ENCODE measurements around the gene PCGF2. TPM values are rescaled to one million over a fixed set of nuclear protein-coding genes. Genes with fewer than 3 reads are reported as not detected.

Gene PCGF2
- total RNA-seq, 6 donors from 2014 or later, result 14.6 to 51.7 (median 31.9) TPM

- Histone ChIP-seq H3K4me1 (peaks cover 12 to 41% (median 24%) of the 10 kb centered on the region in 4 donors), H3K9me3 (no peaks in the 10 kb centered on the region), H3K27me3 (no peaks in the 10 kb centered on the region), H3K4me3 (no peak overlapping the region), H3K27ac (peak overlapping the region in 1 of 4 donors; percentile 2), H3K36me3 (peaks cover 6 to 63% (median 44%) of the 10 kb centered on the region in 4 donors)
- peak; percentile 40 to 45 for ATAC-seq (ENCODE audit: low FRiP score in 2 of 2)
- DNase-seq, result no peak
- TF ChIP-seq EP300 (IDR thresholded peaks at IDR 0.05) (no peak), POLR2AphosphoS5 (IDR thresholded peaks at IDR 0.05) (no peak), POLR2A (IDR thresholded peaks at IDR 0.05) (no peak)
- TF ChIP-seq, protein P1, sequence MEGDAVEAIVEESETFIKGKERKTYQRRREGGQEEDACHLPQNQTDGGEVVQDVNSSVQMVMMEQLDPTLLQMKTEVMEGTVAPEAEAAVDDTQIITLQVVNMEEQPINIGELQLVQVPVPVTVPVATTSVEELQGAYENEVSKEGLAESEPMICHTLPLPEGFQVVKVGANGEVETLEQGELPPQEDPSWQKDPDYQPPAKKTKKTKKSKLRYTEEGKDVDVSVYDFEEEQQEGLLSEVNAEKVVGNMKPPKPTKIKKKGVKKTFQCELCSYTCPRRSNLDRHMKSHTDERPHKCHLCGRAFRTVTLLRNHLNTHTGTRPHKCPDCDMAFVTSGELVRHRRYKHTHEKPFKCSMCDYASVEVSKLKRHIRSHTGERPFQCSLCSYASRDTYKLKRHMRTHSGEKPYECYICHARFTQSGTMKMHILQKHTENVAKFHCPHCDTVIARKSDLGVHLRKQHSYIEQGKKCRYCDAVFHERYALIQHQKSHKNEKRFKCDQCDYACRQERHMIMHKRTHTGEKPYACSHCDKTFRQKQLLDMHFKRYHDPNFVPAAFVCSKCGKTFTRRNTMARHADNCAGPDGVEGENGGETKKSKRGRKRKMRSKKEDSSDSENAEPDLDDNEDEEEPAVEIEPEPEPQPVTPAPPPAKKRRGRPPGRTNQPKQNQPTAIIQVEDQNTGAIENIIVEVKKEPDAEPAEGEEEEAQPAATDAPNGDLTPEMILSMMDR (IDR thresholded peaks at IDR 0.05), result no peak
- 55 to 61% methylated on average over 4 to 15 of the region's 16 CpGs for WGBS, 2 donors
Measured at GRCh38 chr17:38724337-38724988, 23.7 kb downstream of the PCGF2 start.

- TF ChIP-seq POLR2A (IDR thresholded peaks at IDR 0.05), result no peak
- TF ChIP-seq, protein P1 (IDR thresholded peaks at IDR 0.05), result no peak
- no peak for TF ChIP-seq POLR2AphosphoS5 (IDR thresholded peaks at IDR 0.05)
- no peak for TF ChIP-seq EP300 (IDR thresholded peaks at IDR 0.05)
Measured at GRCh38 chr17:38721802-38722201, 26.3 kb downstream of the PCGF2 start.

GRCh38 chr17:38720941-38721340 is 27.2 kb downstream of the PCGF2 start:
- ATAC-seq (ENCODE audit: low FRiP score in 2 of 2), result no peak
- Histone ChIP-seq H3K27me3 (no peaks in the 10 kb centered on the region), H3K4me1 (peaks cover 4 to 24% (median 12%) of the 10 kb centered on the region in 4 donors), H3K9me3 (no peaks in the 10 kb centered on the region), H3K4me3 (no peak overlapping the region), H3K27ac (no peak overlapping the region), H3K36me3 (peaks cover 14 to 91% (median 72%) of the 10 kb centered on the region in 4 donors)
- TF ChIP-seq, protein P1 (IDR thresholded peaks at IDR 0.05), result no peak
- TF ChIP-seq EP300 (IDR thresholded peaks at IDR 0.05) (no peak), POLR2AphosphoS5 (IDR thresholded peaks at IDR 0.05) (no peak), POLR2A (IDR thresholded peaks at IDR 0.05) (no peak)
- 89 to 91% methylated on average over 6 of the region's 6 CpGs for WGBS, 2 donors
- no peak for DNase-seq

More at GRCh38 chr17:38721802-38722201, 26.3 kb downstream of the PCGF2 start:
- Histone ChIP-seq H3K36me3 (peaks cover 8 to 85% (median 63%) of the 10 kb centered on the region in 4 donors), H3K27ac (peak overlapping the region in 1 of 4 donors; percentile 30), H3K9me3 (no peaks in the 10 kb centered on the region), H3K4me3 (no peak overlapping the region), H3K27me3 (no peaks in the 10 kb centered on the region), H3K4me1 (peaks cover 4 to 24% (median 12%) of the 10 kb centered on the region in 4 donors)
- no peak for DNase-seq
- WGBS, 2 donors, result 89 to 92% methylated on average over 4 to 16 of the region's 16 CpGs
- ATAC-seq (ENCODE audit: low FRiP score in 2 of 2), result no peak

DNA sequence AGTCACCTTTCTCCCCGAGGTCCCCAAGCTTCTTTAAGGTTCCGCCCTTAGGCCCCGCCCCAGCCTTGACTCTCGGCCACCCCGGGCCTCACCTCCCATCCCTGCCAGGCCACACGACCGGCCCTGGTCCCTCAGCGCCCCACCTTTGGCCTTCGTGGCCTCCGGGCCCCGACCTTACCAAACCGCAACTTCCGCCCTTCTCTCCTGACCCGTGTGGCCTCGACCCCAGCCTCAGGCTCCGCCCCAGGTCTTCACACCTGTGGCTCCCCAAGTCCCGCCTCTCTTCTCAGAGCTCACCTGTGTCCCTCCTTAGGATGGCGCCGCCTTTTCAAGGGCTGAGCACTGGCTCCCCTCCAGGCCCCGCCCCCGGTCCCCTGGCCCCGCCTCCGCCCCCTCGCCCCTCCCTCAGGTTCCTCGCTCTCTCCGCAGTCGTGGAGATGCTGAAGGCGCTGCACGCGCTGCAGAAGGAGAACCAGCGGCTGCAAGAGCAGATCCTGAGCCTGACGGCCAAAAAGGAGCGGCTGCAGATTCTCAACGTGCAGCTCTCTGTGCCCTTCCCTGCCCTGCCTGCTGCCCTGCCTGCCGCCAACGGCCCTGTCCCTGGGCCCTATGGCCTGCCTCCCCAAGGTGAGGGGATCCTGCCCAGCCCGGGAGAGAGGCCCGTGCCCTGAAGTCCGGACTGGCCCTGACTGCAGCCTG is 28.0 kb downstream of the PCGF2 start:
- H3K27me3 ChIP-seq, result no peaks in the 10 kb centered on the region
- H3K4me1 ChIP-seq, result peaks cover 4 to 18% (median 10%) of the 10 kb centered on the region in 4 donors
- H3K4me3 ChIP-seq, result no peak overlapping the region
- ATAC-seq (ENCODE audit: low FRiP score in 2 of 2) (no peak), DNase-seq (no peak)
- H3K27ac ChIP-seq, result no peak overlapping the region
- H3K9me3 ChIP-seq, result no peaks in the 10 kb centered on the region
- peaks cover 12 to 93% (median 77%) of the 10 kb centered on the region in 4 donors for H3K36me3 ChIP-seq
- TF ChIP-seq, protein P1 (IDR thresholded peaks at IDR 0.05), result no peak
- no peak for TF ChIP-seq EP300 (IDR thresholded peaks at IDR 0.05)
- TF ChIP-seq POLR2A (IDR thresholded peaks at IDR 0.05), result no peak
- no peak for TF ChIP-seq POLR2AphosphoS5 (IDR thresholded peaks at IDR 0.05)
- WGBS, 2 donors, result 87 to 88% methylated on average over 24 to 39 of the region's 39 CpGs
